Activated CD8-positive, alpha-beta memory T cell treated with anti-CD3 and anti-CD28 coated beads, Interleukin-2, amount 50 U/mL, for 24 hours (primary cell): ENCODE results near the gene CDH26.

Experiments
- DNase-seq: peaks from one replicate; pipeline ENCODE4 v3.0.0-alpha.2; 2020; ENCODE audit errors: extremely low read depth

The CDH26 gene

DNA sequence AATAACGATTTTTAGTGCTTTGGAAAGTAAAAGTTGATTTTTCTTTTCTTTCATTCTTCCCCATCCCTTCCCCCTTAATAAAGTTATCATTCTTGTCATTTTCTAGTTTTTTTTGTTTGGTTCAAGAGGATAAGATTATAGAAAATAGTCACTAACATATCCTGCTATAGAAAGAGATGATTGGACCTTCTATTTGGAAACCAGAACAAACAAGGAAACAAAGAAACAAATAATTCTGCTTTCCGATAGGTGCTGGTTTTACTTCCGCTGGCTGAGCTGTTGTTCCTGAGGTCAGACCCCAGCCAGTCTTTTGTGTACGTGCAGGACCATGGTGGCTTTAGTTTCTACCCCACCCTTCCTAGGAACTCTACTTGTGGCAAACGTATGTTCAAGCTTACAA is at the start of gene CDH26:
Gene CDH26 (plus strand): TSS at position 301 of the 400 bp plus-strand sequence. CDS start 304 bp downstream, outside the sequence.
- no peak for DNase-seq

GRCh38 chr20:59908855-59909254 is 49.4 kb upstream of the CDH26 start:
- DNase-seq = no peak

- DNase-seq = no peak
Measured at GRCh38 chr20:59911041-59911440, 47.2 kb upstream of the CDH26 start.

GRCh38 chr20:59912609-59913008 is 45.6 kb upstream of the CDH26 start:
- no peak for DNase-seq

GRCh38 chr20:59920944-59921343 is 37.3 kb upstream of the CDH26 start:
- no peak for DNase-seq

GRCh38 chr20:59923514-59923913 is 34.7 kb upstream of the CDH26 start:
- no peak for DNase-seq

- DNase-seq = no peak
Measured at GRCh38 chr20:59925359-59925758, 32.9 kb upstream of the CDH26 start.

- no peak for DNase-seq
Measured at GRCh38 chr20:59925899-59926298, 32.3 kb upstream of the CDH26 start.

GRCh38 chr20:59931511-59932312 is 26.5 kb upstream of the CDH26 start:
- no peak for DNase-seq

- DNase-seq = no peak
Measured at GRCh38 chr20:59932616-59933295, 25.5 kb upstream of the CDH26 start.

- peak; percentile 17 for DNase-seq
Measured at GRCh38 chr20:59933296-59933848, 24.9 kb upstream of the CDH26 start, which contains the start of gene SYCP2. Gene SYCP2, minus strand, starts transcription at chr20:59933637. Its CDS starts 11,224 bp downstream, at chr20:59922413.

GRCh38 chr20:59933849-59934585 is 24.2 kb upstream of the CDH26 start:
- peak; percentile 53 for DNase-seq

GRCh38 chr20:59935457-59936185 is 22.6 kb upstream of the CDH26 start:
- no peak for DNase-seq

- no peak for DNase-seq
Measured at GRCh38 chr20:59936409-59936808, 21.8 kb upstream of the CDH26 start.

DNA sequence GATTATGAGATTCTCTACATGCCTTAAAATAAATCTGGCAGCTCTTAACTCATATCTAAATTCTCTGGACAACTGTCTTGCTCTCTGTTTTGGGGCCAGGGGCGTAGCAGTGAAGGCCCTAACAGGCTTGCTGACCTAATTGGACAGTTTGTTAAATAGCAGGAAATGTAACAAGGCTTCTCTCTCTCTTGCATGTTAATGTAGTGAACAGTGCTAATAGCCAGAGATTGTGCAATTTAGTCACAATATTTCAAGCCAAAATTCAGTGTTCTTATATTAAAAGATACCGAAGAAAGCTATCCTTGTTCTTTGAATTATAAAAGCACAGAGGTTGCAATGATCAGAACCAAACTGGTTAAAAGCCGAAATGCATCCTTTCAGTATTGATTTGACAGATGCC is 21.1 kb upstream of the CDH26 start:
- DNase-seq = no peak

- no peak for DNase-seq
Measured at GRCh38 chr20:59938221-59938620, 20.0 kb upstream of the CDH26 start.

- DNase-seq = no peak
Measured at GRCh38 chr20:59938696-59939051, 19.5 kb upstream of the CDH26 start.

- no peak for DNase-seq
Measured at GRCh38 chr20:59939052-59939878, 19.0 kb upstream of the CDH26 start.

DNA sequence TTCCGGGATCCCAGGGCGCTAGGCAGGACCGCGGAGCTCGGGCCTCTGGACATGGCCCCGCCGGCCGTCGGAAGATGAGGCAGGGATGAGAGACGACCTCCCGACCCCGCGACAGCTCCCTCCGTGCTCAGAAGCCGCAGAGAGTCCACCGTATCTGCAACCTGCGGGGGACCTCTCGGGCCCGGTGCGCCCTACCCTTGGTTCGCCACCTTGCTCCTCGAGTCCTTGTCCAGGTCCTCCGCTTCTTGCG is 18.4 kb upstream of the CDH26 start:
- DNase-seq = no peak

DNA sequence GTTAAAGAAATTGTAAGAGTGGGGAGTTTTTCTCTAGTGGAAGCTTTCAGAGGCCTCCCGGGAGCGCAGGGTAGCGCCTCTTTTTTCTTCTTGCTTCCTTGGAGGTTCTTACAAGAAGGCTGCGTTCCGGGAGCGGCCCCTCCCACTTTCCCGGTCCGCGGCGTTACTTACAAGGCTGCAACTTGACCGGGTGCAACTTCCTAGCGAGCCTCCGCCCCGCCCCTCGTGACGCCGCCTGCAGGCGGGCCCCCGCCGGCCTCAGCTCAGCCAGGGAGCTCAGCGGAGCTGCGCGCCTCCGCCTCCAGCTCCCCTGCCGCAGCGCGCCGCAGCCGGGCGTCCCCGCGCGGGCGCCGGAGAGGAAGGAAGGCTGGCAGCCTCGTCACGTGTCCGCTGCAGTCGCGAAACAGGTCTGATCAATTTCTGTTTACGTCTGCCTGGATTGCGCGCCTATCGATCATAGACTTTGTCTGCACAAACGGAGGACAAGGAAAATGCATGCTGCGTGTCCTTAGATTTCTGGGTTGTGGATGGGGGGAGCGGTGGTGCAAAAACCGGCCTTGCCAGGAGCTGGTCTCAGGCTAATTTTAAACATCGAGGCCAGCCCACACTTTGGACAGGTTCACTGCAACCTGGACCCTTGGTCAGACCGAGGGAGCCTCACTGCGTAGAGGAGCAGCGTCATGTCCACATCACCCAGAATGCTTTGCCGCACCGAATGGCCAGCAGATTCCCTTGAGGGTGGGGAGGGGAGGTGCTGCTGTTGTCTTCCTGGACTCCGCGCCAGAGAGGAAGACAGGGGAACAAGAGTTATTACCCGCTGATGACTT is 17.9 kb upstream of the CDH26 start, which contains the start of the genes FAM217B and PPP1R3D:
Gene FAM217B (plus strand): TSS at position 261 of the 827 bp plus-strand sequence. CDS start 3,555 bp downstream, outside the sequence.
Gene PPP1R3D (minus strand): TSS at position 177 of the 827 bp plus-strand sequence. CDS start 374 bp downstream, outside the sequence.
- peak; percentile 72 for DNase-seq
